SK-N-SH (cell line): ENCODE results near the gene ZNF415. TPM values are rescaled to one million over a fixed set of nuclear protein-coding genes. Genes with fewer than 3 reads are reported as not detected.
"Not testable (repeated sequence)": the region's sequence is repeated elsewhere in the genome, so short reads cannot be mapped to it uniquely, and the experiment has no call there.

Experiments used
- CTCF ChIA-PET: fragments of 300-600, 350-600 bp; formaldehyde crosslinking; extraction: SDS; loops from one replicate; lab custom pipeline; 2021; lab: Yijun Ruan, JAX
- POLR2A ChIA-PET: fragments of 350-600 bp; sonication (Branson Sonifier 250); formaldehyde crosslinking; extraction: SDS; loops from one replicate; lab custom pipeline; 2020; ENCODE audit warnings: antibody characterized with exemption, inconsistent platforms; lab: Yijun Ruan, JAX
- DNase-seq: peaks from one replicate; pipeline ENCODE4 v3.0.0; 2012
- H2AFZ ChIP-seq: fragments of 200-600 bp; sonication (generic); 2 replicates; pipeline ENCODE4 v1.8.1; 2016; ENCODE audit warnings: antibody characterized with exemption, mild to moderate bottlenecking, low read depth
- H3F3A ChIP-seq: fragments of 200-600 bp; sonication (generic); replicated peaks from 2 replicates; pipeline ENCODE3; 2016; ENCODE audit warnings: antibody characterized with exemption, mild to moderate bottlenecking; ENCODE audit not compliant: insufficient read depth
- H3K27ac ChIP-seq, 2 experiments: fragments of 200-500 bp in 1 of 2; fragments of 200-600 bp in 1 of 2; sonication (Bioruptor generic) in 1 of 2; sonication (generic), shearing (Covaris generic) in 1 of 2; 2 replicates each; pipeline versions ENCODE4 v1.5.1 to v1.6.1; 2014 to 2016; ENCODE audit warnings: low read depth in 2 of 2, inconsistent platforms in 1 of 2, low read length in 1 of 2, mild to moderate bottlenecking in 1 of 2, mixed read lengths in 1 of 2
- H3K27me3 ChIP-seq: fragments of 200-600 bp; sonication (generic), shearing (Covaris generic); 2 replicates; pipeline ENCODE4 v1.6.1; 2016; ENCODE audit warnings: mixed run types; ENCODE audit not compliant: insufficient read depth
- H3K36me3 ChIP-seq, 2 experiments: fragments of 200-500 bp in 1 of 2; fragments of 200-600 bp in 1 of 2; sonication (Bioruptor generic) in 1 of 2; sonication (generic) in 1 of 2; replicated peaks in 1 of 2; 2 replicates each; pipeline versions ENCODE3 to v1.5.1; 2014 to 2016; ENCODE audit warnings: low read length in 1 of 2, mild to moderate bottlenecking in 1 of 2; ENCODE audit not compliant: insufficient read depth in 2 of 2, control insufficient read depth in 1 of 2
- H3K4me1 ChIP-seq, 2 experiments: fragments of 200-500 bp in 1 of 2; fragments of 200-600 bp in 1 of 2; sonication (Bioruptor generic) in 1 of 2; sonication (generic), shearing (Covaris generic) in 1 of 2; 2 replicates each; pipeline versions ENCODE4 v1.5.1 to v1.6.1; 2014 to 2016; ENCODE audit warnings: low read depth in 1 of 2, low read length in 1 of 2, mixed run types in 1 of 2; ENCODE audit not compliant: insufficient read depth in 2 of 2, control insufficient read depth in 1 of 2
- H3K4me2 ChIP-seq: fragments of 200-600 bp; sonication (generic), shearing (Covaris generic); 2 replicates; pipeline ENCODE4 v1.6.1; 2017; ENCODE audit warnings: mixed run types
- H3K4me3 ChIP-seq, 2 experiments: fragments of 200-500 bp in 1 of 2; fragments of 200-600 bp in 1 of 2; sonication (Bioruptor generic) in 1 of 2; sonication (generic), shearing (Covaris generic) in 1 of 2; 2 replicates each; pipeline versions ENCODE4 v1.5.1 to v1.8.1; 2014 to 2016; ENCODE audit warnings: low read depth in 2 of 2, inconsistent platforms in 1 of 2, low read length in 1 of 2, mild to moderate bottlenecking in 1 of 2, mixed read lengths in 1 of 2, moderate library complexity in 1 of 2
- H3K79me2 ChIP-seq: fragments of 200-600 bp; sonication (generic); 2 replicates; pipeline ENCODE4 v1.8.1; 2017; ENCODE audit warnings: mild to moderate bottlenecking; ENCODE audit not compliant: insufficient read depth
- H3K9ac ChIP-seq: fragments of 200-600 bp; sonication (generic); 2 replicates; pipeline ENCODE4 v1.6.1; 2017; ENCODE audit warnings: mixed run types
- H3K9me2 ChIP-seq: fragments of 200-600 bp; sonication (generic); 2 replicates; pipeline ENCODE4 v1.6.1; 2017; ENCODE audit warnings: mixed run types
- H3K9me3 ChIP-seq: fragments of 200-600 bp; sonication (generic); 2 replicates; pipeline ENCODE4 v1.6.1; 2017; ENCODE audit warnings: mixed run types, mild to moderate bottlenecking, moderate library complexity
- H4K20me1 ChIP-seq: fragments of 200-600 bp; sonication (generic); 2 replicates; pipeline ENCODE4 v1.6.1; 2017; ENCODE audit warnings: mild to moderate bottlenecking, mixed run types; ENCODE audit not compliant: insufficient read depth
- MXI1 ChIP-seq: IDR thresholded peaks from 2 replicates; pipeline ENCODE4 v1.6.1; 2012; ENCODE audit warnings: mild to moderate bottlenecking, low read depth, low read length, improper control_type of control experiment
- PBX3 ChIP-seq: IDR thresholded peaks from 2 replicates; pipeline ENCODE4; 2012
- RXRA ChIP-seq: IDR thresholded peaks from 2 replicates; pipeline ENCODE4 v1.4.0; 2012; ENCODE audit warnings: low read depth, mild to moderate bottlenecking, borderline replicate concordance
- TEAD4 ChIP-seq: IDR thresholded peaks from 2 replicates; pipeline ENCODE4 v1.4.0; 2012; ENCODE audit warnings: mild to moderate bottlenecking, borderline replicate concordance; ENCODE audit not compliant: insufficient read depth
- WGBS: methylation state at CpG from one replicate; pipeline ENCODE4 v1.1.6; 2017; ENCODE audit warnings: low lambda C conversion rate; 5-methylcytosine and 5-hydroxymethylcytosine counted together
- polyA plus RNA-seq, 3 experiments: library from polyadenylated mRNA; depleted of rRNA; stranded (reverse); fragments of >200 nt; gene quantifications; 2 replicates each; pipeline ENCODE4 v1.2.3, GENCODE V29; 2012

ZNF415 gene
- polyA plus RNA-seq, 1 of the 3 experiments (the other 2 are of a cell fraction): 1.6 TPM

DNA sequence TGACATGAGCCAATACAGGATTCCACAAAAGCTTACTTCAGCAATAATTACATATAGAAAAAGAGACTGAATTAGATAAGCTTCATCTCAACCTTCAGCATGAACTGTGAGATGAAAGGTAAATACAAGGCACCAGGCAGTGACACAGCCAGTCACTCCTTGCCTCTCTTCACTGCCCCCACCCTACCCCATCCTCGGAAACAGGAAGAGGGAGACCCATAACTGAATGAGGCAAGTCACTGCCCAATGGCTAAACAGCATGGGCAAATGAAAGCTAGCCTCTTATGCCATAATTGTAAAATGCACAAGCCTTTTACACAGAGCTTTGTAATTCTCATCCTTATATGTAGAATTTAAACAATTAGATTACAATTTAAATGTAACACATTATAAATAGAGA lies 31.2 kb downstream of the ZNF415 start (continued):
- TF ChIP-seq PBX3 (no peak), RXRA (no peak), MXI1 (no peak), TEAD4 (no peak)

- H3K4me3 ChIP-seq, H3K27ac ChIP-seq, CTCF ChIA-PET, H3K4me2 ChIP-seq, H3K9ac ChIP-seq, DNase-seq, H3F3A ChIP-seq, H3K9me3 ChIP-seq, H2AFZ ChIP-seq, H3K27me3 ChIP-seq, H3K9me2 ChIP-seq, H3K4me1 ChIP-seq, H4K20me1 ChIP-seq, POLR2A ChIA-PET: not testable (repeated sequence)
- 89% methylated on average over 14 of the region's 14 CpGs for WGBS
- Histone ChIP-seq H3K36me3 (peaks cover 13 to 15% of the 10 kb centered on the region in 2 experiments), H3K79me2 (peaks cover 78% of the 10 kb centered on the region)
These were observed 34.1 kb downstream of the ZNF415 start for GRCh38 chr19:53098570-53098969.

GRCh38 chr19:53096982-53097690 lies 35.6 kb downstream of the ZNF415 start:
- H3K36me3 ChIP-seq: peaks cover 17 to 19% of the 10 kb centered on the region in 2 experiments
- DNase-seq, H3K9me3 ChIP-seq, H3K4me2 ChIP-seq, H3K4me3 ChIP-seq, H3K9ac ChIP-seq, H2AFZ ChIP-seq, H3K9me2 ChIP-seq, POLR2A ChIA-PET, H3F3A ChIP-seq, H4K20me1 ChIP-seq, H3K27ac ChIP-seq, H3K27me3 ChIP-seq, H3K4me1 ChIP-seq, CTCF ChIA-PET: not testable (repeated sequence)
- H3K79me2 ChIP-seq: peaks cover 82% of the 10 kb centered on the region
- WGBS: 91% methylated on average over 3 of the region's 10 CpGs

DNA sequence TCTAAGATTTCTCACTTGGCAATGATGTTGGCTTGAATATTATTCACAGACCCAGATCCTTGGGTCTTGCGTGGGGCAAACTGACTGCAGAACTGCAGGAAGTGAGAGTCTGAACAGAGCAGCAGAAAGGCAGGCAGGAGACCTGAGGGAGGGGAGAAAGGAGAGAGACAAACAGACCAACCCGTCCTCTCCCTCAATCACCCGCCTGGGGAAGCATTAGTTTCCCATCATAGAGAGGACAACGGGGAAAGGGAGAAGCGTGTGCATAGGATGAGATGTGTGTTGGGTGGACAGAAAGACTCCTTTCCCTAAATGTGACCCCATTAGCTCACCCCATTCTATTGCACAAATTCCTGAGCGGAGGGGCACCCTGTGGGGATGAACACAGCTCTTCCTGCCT lies 36.1 kb downstream of the ZNF415 start:
- DNase-seq, H4K20me1 ChIP-seq, H3K4me3 ChIP-seq, H3K27ac ChIP-seq, H3K27me3 ChIP-seq, H3K4me1 ChIP-seq, H3F3A ChIP-seq, POLR2A ChIA-PET, CTCF ChIA-PET, H3K4me2 ChIP-seq, H3K9ac ChIP-seq, H3K9me3 ChIP-seq, H2AFZ ChIP-seq, H3K9me2 ChIP-seq: not testable (repeated sequence)
- WGBS: 39% methylated on average over 4 of the region's 6 CpGs
- Histone ChIP-seq H3K79me2 (peaks cover 77% of the 10 kb centered on the region), H3K36me3 (peaks cover 21 to 22% of the 10 kb centered on the region in 2 experiments)
